Activated naive CD4-positive, alpha-beta T cell treated with anti-CD3 and anti-CD28 coated beads for 36 hours (primary cell): ENCODE data around the gene TIMP4. TPM values are rescaled to one million over a fixed set of nuclear protein-coding genes. Genes with fewer than 3 reads are reported as not detected.

Experiments
- CTCF ChIA-PET: fragments of 350-600 bp; sonication (Branson Sonifier 250); formaldehyde crosslinking; loops from one replicate; lab custom pipeline; 2021; ENCODE audit warnings: antibody characterized with exemption; lab: Charles Lee
- DNase-seq: peaks from one replicate; pipeline ENCODE4 v3.0.0-alpha.2; 2020
- H3K27ac Mint-ChIP-seq: one replicate; pipeline ENCODE4 v1.8.0; 2021; ENCODE audit warnings: mild to moderate bottlenecking, mixed read lengths
- H3K27me3 Mint-ChIP-seq: one replicate; pipeline ENCODE4 v1.8.0; 2021; ENCODE audit warnings: low read depth, mixed read lengths
- H3K36me3 Mint-ChIP-seq: one replicate; pipeline ENCODE4 v1.8.0; 2021; ENCODE audit warnings: low read depth, mixed read lengths
- H3K4me1 Mint-ChIP-seq: one replicate; pipeline ENCODE4 v1.8.0; 2021; ENCODE audit warnings: low read depth, mixed read lengths
- H3K4me3 Mint-ChIP-seq: one replicate; pipeline ENCODE4 v1.8.0; 2021; ENCODE audit warnings: mild to moderate bottlenecking, moderate library complexity, mixed read lengths
- H3K9me3 Mint-ChIP-seq: one replicate; pipeline ENCODE4 v1.8.0; 2021; ENCODE audit warnings: mixed read lengths
- intact Hi-C: fragments of 100-400 bp; cut with micrococcal nuclease; formaldehyde crosslinking; loops from one replicate; pipeline ENCODE4 v1.15.1; 2023
- total RNA-seq, 2 experiments: library from RNA; stranded (reverse); gene quantifications; one replicate each; pipeline ENCODE4 v1.2.3, GENCODE V29; 2021

TIMP4 gene
- total RNA-seq, 2 experiments from 2014 or later = 0.12 TPM; not detected in 1

DNA sequence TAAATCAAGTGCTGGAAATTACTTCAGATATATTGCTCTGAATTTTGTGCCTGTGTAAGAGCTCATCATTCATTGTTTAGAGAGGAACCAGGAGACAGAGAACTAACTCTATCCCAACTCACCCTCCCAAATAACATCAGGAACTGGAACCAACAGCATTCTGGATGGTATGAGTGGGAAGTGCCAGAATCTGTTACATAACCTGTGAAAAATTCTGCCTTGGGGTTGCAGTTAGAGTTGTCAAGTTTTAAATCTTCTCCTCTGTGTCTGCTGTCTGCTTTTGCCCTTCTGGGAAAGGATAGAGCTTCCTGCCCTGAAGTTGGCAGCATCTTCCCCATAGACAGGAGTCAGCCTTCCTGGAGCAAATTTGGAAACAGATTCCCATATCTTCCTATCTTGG, 41.2 kb downstream of the TIMP4 start:
- Mint-ChIP-seq H3K4me3 (no peak overlapping the region), H3K4me1 (peaks cover 2% of the 10 kb centered on the region), H3K36me3 (no peaks in the 10 kb centered on the region), H3K9me3 (no peaks in the 10 kb centered on the region), H3K27ac (no peak overlapping the region), H3K27me3 (peaks cover 26% of the 10 kb centered on the region)
- intact Hi-C loops = loop anchor here (5.0 kb wide), 1 partner anchor 475 kb away; the partner anchor contains the start of gene VGLL4
- DNase-seq = no peak
- CTCF ChIA-PET = no interaction called here

DNA sequence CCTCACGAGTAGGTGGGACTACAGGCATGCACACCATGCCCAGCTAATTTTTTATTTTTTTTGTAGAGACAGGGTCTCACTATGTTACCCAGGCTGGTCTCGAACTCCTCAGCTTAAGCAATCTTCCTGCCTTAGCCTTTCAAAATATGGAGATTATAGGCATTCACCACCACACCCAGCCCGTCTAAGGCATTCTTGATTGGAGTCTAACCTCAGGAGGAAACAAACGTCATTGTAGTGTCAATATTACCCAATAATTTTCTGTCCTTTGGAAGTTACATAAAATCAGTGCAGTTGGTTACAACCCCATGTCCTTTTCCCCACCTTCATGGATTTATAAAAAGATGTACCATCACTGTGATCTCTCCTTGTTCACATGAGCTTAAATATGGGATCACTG, 41.8 kb downstream of the TIMP4 start:
- no peak overlapping the region for H3K27ac Mint-ChIP-seq
- intact Hi-C loops = loop anchor here (5.0 kb wide), 1 partner anchor 475 kb away; the partner anchor contains the start of gene VGLL4
- no peak for DNase-seq
- no peaks in the 10 kb centered on the region for H3K36me3 Mint-ChIP-seq
- H3K9me3 Mint-ChIP-seq = no peaks in the 10 kb centered on the region
- CTCF ChIA-PET = no interaction called here
- H3K4me1 Mint-ChIP-seq = peaks cover 2% of the 10 kb centered on the region
- H3K4me3 Mint-ChIP-seq = no peak overlapping the region
- peaks cover 27% of the 10 kb centered on the region for H3K27me3 Mint-ChIP-seq

DNA sequence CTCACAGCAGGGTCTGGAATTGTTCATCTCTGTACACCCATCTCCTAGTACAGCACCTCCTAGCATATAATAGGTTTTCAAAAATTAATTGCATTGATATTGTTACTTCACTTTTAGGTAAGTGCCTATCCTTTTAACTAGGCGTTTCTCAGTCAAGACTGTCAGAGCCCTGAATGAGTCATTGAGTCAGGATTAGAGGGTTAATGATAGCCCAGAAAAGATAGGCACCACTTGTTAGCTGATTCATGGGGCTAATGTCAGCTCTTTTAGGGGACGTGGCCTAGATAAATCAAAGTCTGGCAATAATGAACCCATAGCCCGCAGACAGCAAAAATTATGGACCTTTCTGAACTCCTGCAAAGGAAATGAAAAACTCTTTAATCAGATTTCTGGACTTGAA, 42.9 kb downstream of the TIMP4 start:
- Mint-ChIP-seq H3K36me3 (no peaks in the 10 kb centered on the region), H3K4me1 (peaks cover 2% of the 10 kb centered on the region), H3K27me3 (peaks cover 28% of the 10 kb centered on the region), H3K9me3 (peaks cover 3% of the 10 kb centered on the region), H3K4me3 (no peak overlapping the region), H3K27ac (no peak overlapping the region)
- CTCF ChIA-PET = no interaction called here
- intact Hi-C loops = loop anchor here (5.0 kb wide), 1 partner anchor 474 kb away; the partner anchor contains the start of gene VGLL4
- DNase-seq = no peak

GRCh38 chr3:12115104-12115503, 43.6 kb downstream of the TIMP4 start:
- Mint-ChIP-seq H3K36me3 (no peaks in the 10 kb centered on the region), H3K4me1 (no peaks in the 10 kb centered on the region), H3K4me3 (no peak overlapping the region), H3K9me3 (peaks cover 8% of the 10 kb centered on the region), H3K27me3 (peaks cover 29% of the 10 kb centered on the region), H3K27ac (no peak overlapping the region)
- intact Hi-C loops = loop anchor here (5.0 kb wide), 1 partner anchor 473 kb away; the partner anchor contains the start of gene VGLL4
- CTCF ChIA-PET = no interaction called here
- no peak for DNase-seq

DNA sequence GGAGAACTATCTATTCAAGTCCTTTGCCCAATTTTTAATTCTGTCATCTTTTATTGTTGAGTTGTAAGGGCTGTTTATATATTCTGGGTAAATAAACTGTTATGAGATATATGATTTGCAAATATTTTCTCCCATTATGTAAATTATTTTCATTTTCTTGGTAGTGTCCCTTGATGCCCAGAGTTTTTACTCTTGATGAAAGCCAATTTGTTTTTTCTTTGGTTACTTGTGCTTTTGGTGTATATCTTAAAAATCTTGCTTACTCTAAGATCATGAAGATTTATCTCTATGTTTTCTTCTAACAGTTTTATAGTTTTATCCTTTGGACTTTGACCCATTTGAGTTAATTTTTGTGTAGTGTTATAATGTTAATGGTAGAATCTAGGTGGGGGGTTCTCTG, 44.5 kb downstream of the TIMP4 start:
- no peaks in the 10 kb centered on the region for H3K4me1 Mint-ChIP-seq
- H3K27ac Mint-ChIP-seq = no peak overlapping the region
- CTCF ChIA-PET = no interaction called here
- intact Hi-C loops = no loop called here
- DNase-seq = no peak
- no peak overlapping the region for H3K4me3 Mint-ChIP-seq
- peaks cover 29% of the 10 kb centered on the region for H3K27me3 Mint-ChIP-seq
- H3K9me3 Mint-ChIP-seq = peaks cover 8% of the 10 kb centered on the region
- no peaks in the 10 kb centered on the region for H3K36me3 Mint-ChIP-seq

DNA sequence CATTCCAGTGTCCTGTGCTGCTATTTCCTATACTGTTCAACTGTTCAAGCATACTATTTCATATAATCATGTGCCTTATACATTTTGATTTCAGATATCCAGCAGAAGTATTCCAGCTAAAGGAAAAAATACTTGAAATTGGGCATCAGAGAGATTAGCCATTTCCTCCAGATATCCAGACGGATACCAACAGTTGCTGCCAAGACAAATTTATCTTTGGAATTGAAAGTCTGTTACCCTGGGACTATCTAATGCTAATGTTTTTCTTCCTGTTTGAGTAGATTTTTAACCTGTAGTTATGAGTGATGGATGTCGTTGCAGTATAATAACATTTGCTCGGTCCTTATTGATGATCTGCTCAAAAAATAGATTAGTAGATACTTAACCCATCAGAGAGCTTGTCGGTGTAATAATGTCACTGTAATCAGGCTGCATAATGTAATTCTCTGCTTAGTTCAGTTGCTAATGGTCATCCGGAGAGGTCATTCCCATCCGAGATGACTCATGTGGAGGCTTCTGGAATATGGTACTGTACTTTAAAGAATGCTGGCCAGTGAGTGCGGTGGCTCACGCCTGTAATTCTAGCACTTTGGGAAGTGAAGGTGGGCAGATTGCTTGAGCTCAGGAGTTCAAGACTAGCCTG, 51.5 kb downstream of the TIMP4 start:
- Mint-ChIP-seq H3K36me3 (no peaks in the 10 kb centered on the region), H3K4me3 (no peak overlapping the region), H3K27me3 (peaks cover 9% of the 10 kb centered on the region), H3K9me3 (peaks cover 8% of the 10 kb centered on the region), H3K4me1 (no peaks in the 10 kb centered on the region), H3K27ac (no peak overlapping the region)
- no peak for DNase-seq
- CTCF ChIA-PET = no interaction called here
- intact Hi-C loops = no loop called here

Other genes with a start within 250 kb of the TIMP4 start
- under 1 TPM; 0.10 to 0.32 TPM for gene SYN2, start 154.5 kb downstream of the TIMP4 start, total RNA-seq
- gene PPARG, start 130.2 kb upstream of the TIMP4 start, total RNA-seq = under 1 TPM in 1 of 2 experiments, not detected in 1; 0.20 TPM